Activated CD4-positive, alpha-beta T cell treated with anti-CD3 and anti-CD28 coated beads for 36 hours (primary cell): ENCODE data around the gene DHFR2. TPM values are rescaled to one million over a fixed set of nuclear protein-coding genes. Genes with fewer than 3 reads are reported as not detected.
"Not testable (repeated sequence)": the region's sequence is repeated elsewhere in the genome, so short reads cannot be mapped to it uniquely, and the experiment has no call there.

Experiments used
- ATAC-seq: fragments of 200-7000 bp; cut with Tn5 transposase; one replicate; pipeline ENCODE4 v1.10.0; 2021; ENCODE audit warnings: mild to moderate bottlenecking, moderate library complexity
- CTCF ChIA-PET: fragments of 350-600 bp; sonication (Branson Sonifier 250); formaldehyde crosslinking; loops from one replicate; lab custom pipeline; 2021; ENCODE audit warnings: antibody characterized with exemption; lab: Charles Lee
- POLR2A ChIA-PET: fragments of 350-600 bp; sonication (Branson Sonifier 250); formaldehyde crosslinking; loops from one replicate; lab custom pipeline; 2021; ENCODE audit warnings: antibody characterized with exemption, inconsistent platforms; lab: Charles Lee
- DNase-seq: peaks from one replicate; pipeline ENCODE4 v3.0.0-alpha.2; 2020
- H3K27ac Mint-ChIP-seq: one replicate; pipeline ENCODE4 v1.8.0; 2021; ENCODE audit warnings: mixed read lengths
- H3K27me3 Mint-ChIP-seq: one replicate; pipeline ENCODE4 v1.8.0; 2021; ENCODE audit warnings: mixed read lengths
- H3K36me3 Mint-ChIP-seq: one replicate; pipeline ENCODE4 v1.8.0; 2021; ENCODE audit warnings: low read depth, mixed read lengths
- H3K4me1 Mint-ChIP-seq: one replicate; pipeline ENCODE4 v1.8.0; 2021; ENCODE audit warnings: mixed read lengths
- H3K4me3 Mint-ChIP-seq: one replicate; pipeline ENCODE4 v1.8.0; 2021; ENCODE audit warnings: mild to moderate bottlenecking, moderate library complexity, mixed read lengths
- H3K9me3 Mint-ChIP-seq: one replicate; pipeline ENCODE4 v1.8.0; 2021; ENCODE audit warnings: low read depth, mixed read lengths
- intact Hi-C, 2 experiments: fragments of 100-400 bp; cut with DNase I in 1 of 2; cut with micrococcal nuclease in 1 of 2; formaldehyde crosslinking; loops; one replicate each; pipeline versions ENCODE4 v1.14.2 to v1.15.1; 2022 to 2024; cut with DNase I, micrococcal nuclease
- total RNA-seq, 2 experiments: library from RNA; stranded (reverse); gene quantifications; one replicate each; pipeline ENCODE4 v1.2.3, GENCODE V29; 2021

DHFR2 gene
- total RNA-seq, 2 experiments from 2014 or later, result 7.4 to 10.3 TPM

GRCh38 chr3:94065122-94065521 is 2.4 kb upstream of the DHFR2 start:
- no peak for ATAC-seq
- POLR2A ChIA-PET, result no interaction called here
- Mint-ChIP-seq H3K27ac (peak overlapping the region; percentile 21), H3K27me3 (no peaks in the 10 kb centered on the region), H3K36me3 (peaks cover 51% of the 10 kb centered on the region), H3K9me3 (no peaks in the 10 kb centered on the region), H3K4me3 (peak overlapping the region; percentile 24), H3K4me1 (peaks cover 50% of the 10 kb centered on the region)
- CTCF ChIA-PET, result no interaction called here
- no peak for DNase-seq
- intact Hi-C loops, result no loop called here

DNA sequence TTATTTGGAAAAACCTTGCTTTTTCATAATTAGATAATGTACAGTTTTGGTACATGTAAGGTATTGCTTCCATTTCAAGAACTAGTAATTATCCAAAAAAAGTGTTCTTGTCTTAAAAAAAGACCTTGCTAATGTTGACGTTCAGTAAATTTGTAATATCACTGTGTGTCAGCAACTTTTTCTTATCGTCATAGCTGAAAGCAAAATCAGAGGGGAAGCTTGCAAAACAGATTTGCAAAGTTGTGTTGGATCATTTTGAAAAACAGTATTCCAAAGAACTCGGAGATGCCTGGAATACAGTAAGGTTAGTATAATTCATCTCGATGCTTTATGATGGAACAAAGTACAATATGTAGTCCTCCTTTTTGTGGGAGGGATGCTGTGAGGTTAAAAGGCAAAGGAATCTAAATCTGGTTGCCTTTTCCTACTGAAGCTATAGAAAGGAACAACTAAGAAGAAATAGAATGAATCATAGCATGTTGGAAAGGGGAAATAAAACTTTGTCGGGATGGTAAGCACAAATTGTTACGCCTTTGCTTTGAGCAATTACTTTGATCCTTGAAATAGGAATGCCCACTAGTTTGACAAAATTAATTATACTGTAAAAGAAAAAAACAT is 1.6 kb upstream of the DHFR2 start:
- intact Hi-C loops, result no loop called here
- POLR2A ChIA-PET, result no interaction called here
- no peak for DNase-seq
- Mint-ChIP-seq H3K27me3 (no peaks in the 10 kb centered on the region), H3K9me3 (no peaks in the 10 kb centered on the region), H3K4me3 (peak overlapping the region; percentile 92), H3K36me3 (peaks cover 57% of the 10 kb centered on the region), H3K27ac (peak overlapping the region; percentile 99), H3K4me1 (peaks cover 47% of the 10 kb centered on the region)
- no peak for ATAC-seq
- CTCF ChIA-PET, result interaction anchor here (2.3 kb wide), 1 partner anchor 61 kb away, joined by 7 read pairs; no protein-coding TSS in a partner anchor

DNA sequence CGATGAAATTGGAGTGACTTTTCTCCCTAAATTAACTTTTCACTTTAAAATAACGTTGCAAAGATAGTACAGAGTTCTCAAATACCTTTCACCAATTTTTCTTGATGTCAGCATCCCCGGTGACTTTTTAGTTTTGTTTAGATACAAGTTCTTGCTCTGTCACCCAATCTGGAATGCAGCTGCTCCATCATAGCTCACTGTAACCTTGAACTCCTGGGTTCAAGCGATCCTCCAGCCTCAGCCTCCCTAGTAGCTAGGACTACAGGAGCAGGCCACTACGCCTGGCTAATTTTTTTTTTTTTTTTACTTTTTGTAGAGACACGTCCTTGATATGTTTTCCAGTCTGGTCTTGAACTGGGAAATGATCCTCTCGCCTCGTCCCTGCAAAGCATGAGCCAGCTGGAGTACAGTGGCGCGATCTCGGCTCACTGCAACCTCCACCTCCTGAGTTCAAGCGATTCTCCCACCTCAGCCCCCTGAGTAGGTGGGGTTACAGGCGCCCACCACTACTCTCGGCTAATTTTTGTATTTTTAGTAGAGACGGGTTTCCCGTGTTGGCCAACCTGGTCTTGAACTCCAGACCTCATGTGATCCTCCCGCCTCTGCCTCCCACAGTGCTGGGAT is 892 bp upstream of the DHFR2 start:
- peaks cover 61% of the 10 kb centered on the region for H3K36me3 Mint-ChIP-seq
- H3K9me3 Mint-ChIP-seq, result no peaks in the 10 kb centered on the region
- no peak for ATAC-seq
- peak overlapping the region; percentile 99 for H3K27ac Mint-ChIP-seq
- H3K4me1 Mint-ChIP-seq, result peaks cover 44% of the 10 kb centered on the region
- POLR2A ChIA-PET, result interaction anchor here (1.7 kb wide), 1 partner anchor 84 kb away, joined by 5 read pairs; the partner anchor contains the start of gene ARL13B
- peak overlapping the region; percentile 92 for H3K4me3 Mint-ChIP-seq
- CTCF ChIA-PET, result interaction anchor here (0.6 to 2.3 kb wide), 6 partner anchors 26 to 90 kb away, joined by 3 to 7 read pairs (median 4); partner anchors contain the start of gene PROS1
- no peaks in the 10 kb centered on the region for H3K27me3 Mint-ChIP-seq
- no peak for DNase-seq
- intact Hi-C loops, result loop anchor here (1.0 kb wide), 2 partner anchors 59 to 83 kb away; partner anchors contain the start of gene ARL13B (in 1 of the 2)

DNA sequence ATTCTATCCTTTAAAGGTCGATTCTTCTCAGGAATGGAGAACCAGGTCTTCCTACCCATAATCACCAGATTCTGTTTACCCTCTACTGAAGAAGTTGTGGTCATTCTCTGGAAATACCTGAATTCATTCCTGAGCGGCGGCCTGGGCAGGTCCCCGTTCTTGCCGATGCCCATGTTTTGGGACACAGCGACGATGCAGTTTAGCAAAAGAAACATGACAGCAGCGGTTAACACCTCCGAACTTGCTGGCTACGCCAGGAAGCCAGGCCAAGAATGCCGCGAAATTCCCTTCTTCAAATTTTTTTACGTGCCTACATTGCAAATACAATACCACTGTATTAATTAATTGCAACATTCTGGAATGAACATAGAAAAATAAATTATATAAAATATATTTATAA is 1.4 kb downstream of the DHFR2 start:
- Mint-ChIP-seq H3K27me3 (no peaks in the 10 kb centered on the region), H3K27ac (no peak overlapping the region), H3K4me1 (peaks cover 35% of the 10 kb centered on the region), H3K9me3 (no peaks in the 10 kb centered on the region), H3K4me3 (no peak overlapping the region), H3K36me3 (peaks cover 50% of the 10 kb centered on the region)
- ATAC-seq (no peak), DNase-seq (no peak)
- ChIA-PET CTCF (interaction anchor here (1.1 to 1.9 kb wide), 2 partner anchors 9 to 11 kb away, joined by 3 to 7 read pairs; no protein-coding TSS in a partner anchor), POLR2A (no interaction called here)
- intact Hi-C loops, result loop anchor here in 1 of 2 experiments (2.0 kb wide), 1 partner anchor 20 kb away; no protein-coding TSS in a partner anchor

GRCh38 chr3:94050546-94050945 is 12.2 kb downstream of the DHFR2 start:
- no peaks in the 10 kb centered on the region for H3K4me1 Mint-ChIP-seq
- DNase-seq (no peak), ATAC-seq (no peak)
- H3K27ac Mint-ChIP-seq, result no peak overlapping the region
- no peaks in the 10 kb centered on the region for H3K27me3 Mint-ChIP-seq
- no peak overlapping the region for H3K4me3 Mint-ChIP-seq
- H3K36me3 Mint-ChIP-seq, result peaks cover 2% of the 10 kb centered on the region
- ChIA-PET POLR2A (no interaction called here), CTCF (interaction anchor here (1.0 to 1.6 kb wide), 4 partner anchors 11 to 19 kb away, joined by 3 to 8 read pairs (median 3); no protein-coding TSS in a partner anchor)
- intact Hi-C loops, result no loop called here
- H3K9me3 Mint-ChIP-seq, result no peaks in the 10 kb centered on the region

- H3K36me3 Mint-ChIP-seq, result peaks cover 9% of the 10 kb centered on the region
- no peak overlapping the region for H3K4me3 Mint-ChIP-seq
- no peaks in the 10 kb centered on the region for H3K4me1 Mint-ChIP-seq
- no peaks in the 10 kb centered on the region for H3K27me3 Mint-ChIP-seq
- CTCF ChIA-PET, result no interaction called here
- intact Hi-C loops, result no loop called here
- peak; percentile 20 for DNase-seq
- no peak overlapping the region for H3K27ac Mint-ChIP-seq
- POLR2A ChIA-PET, result no interaction called here
- no peak for ATAC-seq
- H3K9me3 Mint-ChIP-seq, result no peaks in the 10 kb centered on the region
Measured at GRCh38 chr3:94049267-94049666, 13.4 kb downstream of the DHFR2 start.

GRCh38 chr3:94046533-94046932 is 16.2 kb downstream of the DHFR2 start:
- Mint-ChIP-seq H3K36me3 (peaks cover 18% of the 10 kb centered on the region), H3K27ac (no peak overlapping the region), H3K4me3 (no peak overlapping the region), H3K27me3 (no peaks in the 10 kb centered on the region), H3K9me3 (no peaks in the 10 kb centered on the region), H3K4me1 (peaks cover 2% of the 10 kb centered on the region)
- DNase-seq (no peak), ATAC-seq (no peak)
- POLR2A ChIA-PET, result no interaction called here
- intact Hi-C loops, result no loop called here
- CTCF ChIA-PET, result no interaction called here

- POLR2A ChIA-PET, intact Hi-C loops, H3K27ac Mint-ChIP-seq, H3K27me3 Mint-ChIP-seq, H3K4me1 Mint-ChIP-seq, ATAC-seq, CTCF ChIA-PET, H3K9me3 Mint-ChIP-seq, H3K4me3 Mint-ChIP-seq, DNase-seq: not testable (repeated sequence)
- peaks cover 17% of the 10 kb centered on the region for H3K36me3 Mint-ChIP-seq
Measured at GRCh38 chr3:94044100-94044936, 18.4 kb downstream of the DHFR2 start.

DNA sequence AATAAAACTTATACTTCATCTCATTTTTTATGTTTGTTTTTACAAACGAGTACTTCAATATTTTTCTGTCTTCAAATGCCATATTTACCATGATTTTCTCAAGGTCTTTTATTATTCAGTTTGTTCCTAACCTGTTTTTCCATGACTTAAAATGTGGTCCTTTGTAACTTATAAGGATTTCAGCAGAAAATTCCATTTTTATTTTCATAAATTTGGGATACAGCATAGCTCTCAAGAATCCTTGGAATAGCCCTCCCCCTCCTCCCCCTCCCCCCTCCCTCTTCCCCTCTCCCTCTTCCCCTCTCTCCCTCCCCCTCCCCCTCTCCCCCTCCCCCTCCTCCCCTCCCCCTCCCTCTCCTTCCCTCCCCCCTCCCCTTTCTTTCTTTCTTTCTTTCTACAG is 19.4 kb downstream of the DHFR2 start:
- ChIA-PET POLR2A (no interaction called here), CTCF (no interaction called here)
- intact Hi-C loops, result loop anchor here in 1 of 2 experiments (2.0 kb wide), 1 partner anchor 32 kb away; no protein-coding TSS in a partner anchor
- no peak for ATAC-seq
- DNase-seq, result no peak
- Mint-ChIP-seq H3K4me1 (peaks cover 2% of the 10 kb centered on the region), H3K36me3 (peaks cover 16% of the 10 kb centered on the region), H3K4me3 (no peak overlapping the region), H3K27ac (no peak overlapping the region), H3K9me3 (no peaks in the 10 kb centered on the region), H3K27me3 (no peaks in the 10 kb centered on the region)

DNA sequence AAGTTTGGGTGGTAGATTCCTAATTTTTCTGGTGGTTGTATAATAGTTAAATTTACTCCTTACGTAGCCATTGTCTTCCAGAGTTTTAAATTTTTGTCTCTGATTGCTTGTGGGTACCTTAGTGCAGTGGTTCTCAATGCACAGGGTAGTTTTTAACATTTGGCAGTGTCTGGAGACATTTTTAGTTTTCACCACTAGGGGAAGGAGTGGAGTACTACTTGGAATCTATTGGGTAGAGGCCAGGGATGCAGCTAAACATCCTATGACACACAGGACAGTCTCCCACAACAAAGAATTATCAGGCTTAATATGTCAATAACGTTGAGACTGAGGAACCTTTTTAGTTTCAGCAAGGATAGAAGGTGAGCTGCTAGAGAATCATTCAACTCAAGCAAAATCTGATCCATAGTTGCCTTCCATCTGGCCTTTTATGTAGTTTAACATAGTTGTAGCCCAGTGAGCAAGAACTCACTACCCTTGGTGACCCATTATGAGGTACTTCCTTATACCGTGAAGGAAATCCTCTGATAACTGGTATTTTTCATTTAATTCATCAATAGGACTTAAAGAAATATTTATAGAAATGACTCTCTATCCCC is 25.7 kb downstream of the DHFR2 start:
- POLR2A ChIA-PET, result no interaction called here
- Mint-ChIP-seq H3K4me3 (no peak overlapping the region), H3K36me3 (peaks cover 5% of the 10 kb centered on the region), H3K9me3 (no peaks in the 10 kb centered on the region), H3K4me1 (no peaks in the 10 kb centered on the region), H3K27ac (no peak overlapping the region), H3K27me3 (no peaks in the 10 kb centered on the region)
- DNase-seq (no peak), ATAC-seq (peak; percentile 49)
- intact Hi-C loops, result no loop called here
- CTCF ChIA-PET, result interaction anchor here (0.7 to 1.9 kb wide), 9 partner anchors 9 to 26 kb away, joined by 3 to 7 read pairs (median 4); partner anchors contain the start of genes DHFR2, NSUN3 and STX19
